GM19035 (cell line): ENCODE data around the gene MIGA1.

Experiments
- ATAC-seq: cut with Tn5 transposase; IDR thresholded peaks from one replicate; pipeline ENCODE4 v1.9.1; 2021; ENCODE audit not compliant: unreplicated experiment

MIGA1 gene

DNA sequence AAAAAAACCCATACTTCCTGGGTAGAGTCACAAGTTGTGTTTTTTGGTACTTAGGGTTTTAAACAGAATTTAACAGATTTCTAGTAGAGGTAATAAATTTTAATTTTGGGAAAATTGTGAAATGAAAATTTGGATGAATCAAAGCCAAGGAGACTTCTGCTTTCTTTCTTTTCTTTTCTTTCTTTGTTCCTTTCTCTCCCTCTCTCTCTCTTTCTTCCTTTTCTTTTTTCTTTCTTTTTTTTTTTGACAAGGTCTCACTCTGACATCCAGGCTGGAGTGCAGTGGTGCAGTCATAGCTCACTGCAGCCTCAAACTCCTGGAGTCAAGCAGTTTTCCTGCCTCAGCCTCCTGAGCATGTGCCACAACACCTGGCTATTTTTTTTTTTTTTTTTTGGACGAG is 62.1 kb downstream of the MIGA1 start:
- no peak for ATAC-seq

DNA sequence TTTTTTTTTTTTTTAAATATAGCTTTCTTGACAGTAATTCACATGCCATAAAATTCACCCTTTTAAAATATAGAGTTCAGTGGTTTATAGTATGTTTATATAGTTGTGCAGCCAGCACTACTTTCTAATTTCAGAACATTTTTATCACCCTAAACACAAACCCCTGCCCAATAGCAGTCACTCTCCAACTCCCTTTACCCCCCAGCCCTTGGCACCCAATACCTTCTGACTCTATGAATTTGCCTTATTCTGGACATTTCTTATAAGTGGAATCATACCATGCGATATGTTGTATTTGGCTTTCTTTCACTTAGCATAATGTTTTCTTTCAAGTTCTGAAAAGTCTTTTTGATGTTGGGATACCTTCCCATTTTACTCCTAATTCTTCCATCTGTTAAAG is 66.5 kb downstream of the MIGA1 start:
- ATAC-seq, result no peak

- no peak for ATAC-seq
Observed at GRCh38 chr1:77846966-77847365, 67.5 kb downstream of the MIGA1 start.

DNA sequence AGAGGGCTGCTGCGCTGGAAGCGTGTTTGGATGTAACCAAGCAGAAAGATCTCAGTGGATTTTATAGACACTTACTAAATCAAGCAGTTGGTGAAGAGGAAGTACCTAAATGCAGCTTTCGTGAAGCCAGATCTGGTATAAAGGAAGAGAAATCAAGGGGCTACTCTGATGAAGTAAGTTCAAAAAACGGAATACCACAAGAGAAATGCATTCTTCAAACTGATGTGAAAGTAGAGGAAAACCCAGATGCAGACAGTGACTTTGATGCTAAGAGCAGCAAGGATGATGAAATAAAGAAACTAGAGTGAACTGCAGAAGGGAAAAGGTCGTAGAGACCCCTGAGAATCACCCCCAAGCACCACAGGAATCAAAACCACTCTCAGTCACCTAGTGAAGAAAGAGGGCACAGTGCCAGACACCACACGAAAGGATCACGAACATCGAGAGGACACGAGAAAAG is 68.2 kb downstream of the MIGA1 start:
- no peak for ATAC-seq

- no peak for ATAC-seq
Observed at GRCh38 chr1:77850082-77850481, 70.6 kb downstream of the MIGA1 start.

- no peak for ATAC-seq
Observed at GRCh38 chr1:77857552-77857951, 78.1 kb downstream of the MIGA1 start.

- ATAC-seq, result no peak
Observed at GRCh38 chr1:77858725-77859124, 79.3 kb downstream of the MIGA1 start.

DNA sequence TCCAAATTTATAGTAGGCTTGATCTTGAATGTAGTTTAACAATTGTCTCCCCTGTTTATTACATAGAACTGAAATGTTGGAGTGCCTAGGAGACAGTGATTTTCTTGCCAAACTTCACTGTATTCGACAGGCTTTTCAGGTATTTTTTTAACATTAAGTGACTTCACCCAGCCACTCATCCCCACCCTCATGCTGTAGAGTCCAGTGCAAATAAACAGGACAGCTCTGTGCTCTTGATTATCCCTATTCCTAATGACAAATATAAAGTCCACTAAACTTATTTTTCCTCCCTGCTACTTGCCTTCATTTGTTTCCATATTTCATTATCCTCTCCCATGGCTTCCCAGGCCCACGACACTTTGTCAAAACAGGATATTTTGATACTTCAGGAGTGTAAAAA is 79.8 kb downstream of the MIGA1 start:
- ATAC-seq, result no peak

GRCh38 chr1:77866296-77866695 is 86.8 kb downstream of the MIGA1 start:
- ATAC-seq, result no peak

- no peak for ATAC-seq
Observed at GRCh38 chr1:77872645-77873044, 93.2 kb downstream of the MIGA1 start.

- no peak for ATAC-seq
Observed at GRCh38 chr1:77873461-77873860, 94.0 kb downstream of the MIGA1 start.

- no peak for ATAC-seq
Observed at GRCh38 chr1:77874804-77875445, 95.5 kb downstream of the MIGA1 start.

GRCh38 chr1:77876884-77877283 is 97.4 kb downstream of the MIGA1 start:
- no peak for ATAC-seq

DNA sequence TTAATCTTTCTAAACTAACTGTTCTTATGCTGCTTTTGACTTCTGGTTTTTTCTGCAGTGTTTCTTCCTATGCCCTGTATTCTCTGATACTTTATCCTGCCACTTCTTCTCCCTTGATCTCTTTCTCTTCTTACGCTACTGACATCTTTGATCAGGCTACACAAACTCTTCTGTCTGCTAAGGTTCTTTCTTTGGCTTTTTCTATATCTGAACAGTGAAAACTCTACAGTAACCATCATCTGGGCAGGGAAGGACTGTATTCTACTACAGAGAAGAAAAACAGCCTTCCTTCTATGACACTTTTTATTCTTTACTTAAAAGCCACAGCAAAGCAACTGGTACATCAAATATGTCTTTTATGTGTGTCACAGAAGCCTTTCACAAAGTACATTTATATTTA is 101.6 kb downstream of the MIGA1 start:
- no peak for ATAC-seq

DNA sequence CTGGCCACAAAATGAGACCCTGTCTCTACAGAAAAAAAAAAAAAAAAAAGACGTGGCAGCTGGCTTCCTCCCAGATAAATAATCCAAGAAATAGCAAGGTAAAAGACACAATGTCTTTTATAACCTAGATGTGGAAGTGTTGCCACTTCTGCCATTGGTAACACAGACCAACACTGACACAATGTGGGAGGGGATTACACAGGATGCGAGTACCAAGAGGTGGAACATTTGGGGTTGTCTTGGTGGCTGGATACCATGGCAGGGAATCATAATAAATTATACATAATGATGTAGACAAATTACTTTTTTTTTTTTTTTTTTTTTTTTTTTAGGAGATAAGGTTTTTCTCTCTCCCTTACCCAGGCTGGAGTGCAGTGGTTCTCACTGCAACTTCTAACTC is 103.0 kb downstream of the MIGA1 start:
- ATAC-seq, result no peak

- ATAC-seq, result peak; percentile 37
Observed at GRCh38 chr1:77888081-77888780, 108.8 kb downstream of the MIGA1 start, which contains the start of gene NEXN. TSS of gene NEXN (plus strand) at chr1:77888624. CDS start at chr1:77916107, 27,483 bp downstream.

DNA sequence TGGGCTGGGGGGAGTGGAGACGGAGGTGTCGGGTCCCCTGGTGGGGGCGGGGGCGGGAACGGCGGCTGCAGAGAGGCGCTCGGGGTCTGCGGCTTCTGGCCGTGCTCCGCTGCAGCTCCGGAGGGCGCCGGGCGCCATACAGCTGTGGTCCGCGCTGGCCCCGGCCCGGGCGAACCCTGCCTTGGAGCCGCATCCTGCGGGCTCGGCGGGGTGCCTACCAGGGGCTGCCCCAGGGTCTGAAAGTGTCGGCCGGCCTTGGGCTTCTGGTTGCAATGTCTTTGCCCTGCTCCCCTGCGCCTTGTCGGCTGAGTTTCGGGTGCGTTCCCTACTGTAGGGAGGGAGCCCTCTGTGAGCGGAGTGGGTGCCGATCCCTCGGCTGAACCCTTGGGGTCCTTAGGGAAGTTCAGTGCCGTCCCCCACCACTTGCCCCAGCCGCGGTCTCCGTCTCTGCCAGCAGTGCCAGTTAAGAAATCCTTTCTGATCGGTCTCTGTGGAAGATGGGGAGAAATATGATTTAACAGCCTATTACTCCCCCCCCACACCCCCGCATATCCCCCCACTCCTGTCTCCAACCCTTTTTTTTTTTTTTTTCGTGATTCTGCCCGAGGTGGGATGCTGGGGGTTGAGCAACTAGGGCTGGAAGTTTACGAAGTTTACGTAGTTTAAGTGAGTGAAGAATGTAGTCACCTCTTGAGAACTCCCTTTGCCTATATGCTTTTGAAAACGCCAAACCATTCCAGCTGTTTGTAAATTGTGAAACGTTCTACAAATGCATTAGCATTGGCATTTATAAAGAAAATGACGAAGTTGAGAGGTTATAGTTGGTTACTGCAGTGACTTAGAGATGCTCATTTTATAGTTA is 109.6 kb downstream of the MIGA1 start:
- ATAC-seq, result peak; percentile 76

DNA sequence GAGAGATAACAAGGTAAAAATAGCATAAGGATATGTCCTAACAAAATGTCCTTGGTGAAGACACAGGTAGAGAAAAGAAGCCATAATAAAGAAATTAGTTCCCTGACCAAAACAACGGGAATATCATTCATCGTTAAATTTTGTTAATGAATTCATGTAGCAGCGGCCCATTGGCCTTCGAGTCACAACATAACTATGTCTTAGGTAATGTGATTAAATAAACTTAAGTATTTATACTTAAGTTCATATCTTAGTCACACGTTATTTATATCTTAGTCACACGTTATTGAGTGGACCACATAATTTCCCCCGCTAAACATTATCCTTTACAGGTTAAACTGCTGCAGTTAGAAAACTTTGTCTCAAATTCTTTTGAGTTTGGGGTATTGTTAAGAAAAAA is 110.2 kb downstream of the MIGA1 start:
- ATAC-seq, result no peak

DNA sequence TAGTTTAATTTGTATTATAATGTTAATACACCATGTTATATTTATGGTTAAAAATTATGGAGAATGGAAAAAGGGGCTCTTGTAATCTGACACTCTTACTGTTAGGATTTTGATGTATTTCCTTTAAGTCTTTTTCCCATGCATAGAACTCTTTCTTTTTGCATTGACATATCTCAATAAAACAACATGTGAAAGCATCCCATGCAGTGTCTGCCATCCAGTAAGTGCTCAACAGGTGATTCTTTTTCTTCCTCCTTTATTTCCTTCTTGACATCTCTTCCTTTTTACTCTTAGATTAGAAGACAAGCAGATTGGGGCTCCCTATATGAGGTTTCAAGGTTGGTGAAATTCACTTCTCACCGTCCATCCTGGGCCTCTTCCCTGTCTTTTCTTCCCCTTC is 111.8 kb downstream of the MIGA1 start:
- ATAC-seq, result no peak

GRCh38 chr1:77899647-77900320 is 120.3 kb downstream of the MIGA1 start:
- ATAC-seq, result no peak

GRCh38 chr1:77900687-77901293 is 121.3 kb downstream of the MIGA1 start:
- no peak for ATAC-seq
